NCI-H1930 (cell line): ENCODE measurements around the gene CABLES2.

Experiments used
- DNase-seq, 2 experiments: peaks; one replicate each; lab custom pipeline; 2025; lab: John Stamatoyannopoulos, UW

Gene CABLES2

GRCh38 chr20:62346398-62347150 is 60.5 kb downstream of the CABLES2 start:
- DNase-seq, result no peak

DNA sequence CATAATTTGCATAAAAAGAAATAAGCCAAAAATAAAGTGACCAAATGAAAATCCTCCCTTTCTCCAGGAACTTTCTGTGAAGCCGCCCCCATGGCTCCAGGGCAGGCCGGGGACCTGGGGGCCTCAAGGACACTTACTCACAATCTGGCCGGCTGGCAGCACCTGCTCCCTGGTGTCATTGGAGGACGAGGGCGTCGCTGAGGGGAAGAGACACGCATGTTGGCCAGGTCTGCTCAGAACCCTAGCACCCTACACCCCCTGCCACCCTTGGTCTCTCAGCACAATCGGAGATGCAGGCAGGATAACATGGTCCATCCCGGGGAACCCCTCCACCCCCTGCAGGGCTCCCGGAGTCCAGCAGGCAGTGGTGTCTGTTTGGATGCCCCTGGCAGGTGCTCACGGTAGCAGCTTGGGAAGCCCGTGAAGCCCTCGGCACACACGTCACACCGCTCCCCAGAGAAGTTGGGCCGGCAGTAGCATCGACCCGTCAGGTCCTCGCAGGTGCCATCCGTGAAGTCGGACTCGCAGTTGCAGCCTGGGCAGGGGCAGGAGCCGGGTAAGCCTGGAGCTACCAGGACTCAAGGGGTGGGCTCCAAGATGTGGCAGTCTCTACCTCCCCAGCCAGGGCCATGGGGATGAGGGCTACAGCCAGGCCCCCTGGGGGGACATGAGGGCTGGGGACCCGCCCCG is 61.3 kb downstream of the CABLES2 start:
- no peak for DNase-seq

- no peak for DNase-seq
These were observed 62.3 kb downstream of the CABLES2 start for GRCh38 chr20:62344782-62345181.

DNA sequence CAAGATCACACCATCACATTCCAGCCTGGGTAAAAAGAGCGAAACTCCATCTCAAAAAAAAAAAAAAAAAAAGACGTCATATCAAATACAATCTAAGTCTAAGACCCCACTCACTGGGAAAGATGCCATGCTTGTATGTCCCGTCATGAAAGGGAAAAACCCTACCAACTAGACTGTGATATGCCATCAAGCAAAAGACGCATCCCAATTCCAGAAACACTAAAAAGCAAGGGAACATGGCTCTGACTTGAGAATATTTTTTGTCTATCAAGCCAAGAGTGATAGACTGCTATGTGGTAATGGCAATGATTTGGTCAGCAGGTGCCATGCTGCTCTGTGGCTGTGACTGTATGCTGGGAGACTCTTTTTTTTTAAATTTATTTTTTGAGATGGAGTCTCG is 63.0 kb downstream of the CABLES2 start:
- DNase-seq, result no peak

GRCh38 chr20:62342910-62343309 is 64.2 kb downstream of the CABLES2 start:
- no peak for DNase-seq

GRCh38 chr20:62339647-62340062 is 67.4 kb downstream of the CABLES2 start:
- DNase-seq, result no peak
